Measurements from ENCODE around the gene TSG101. TPM values are rescaled to one million over a fixed set of nuclear protein-coding genes. Genes with fewer than 3 reads are reported as not detected.

Gene TSG101
- total and polyA plus RNA-seq, 2 donors (not counting 1 experiment from before 2014, with no cell fraction given) = 78.4 to 146 TPM

DNA sequence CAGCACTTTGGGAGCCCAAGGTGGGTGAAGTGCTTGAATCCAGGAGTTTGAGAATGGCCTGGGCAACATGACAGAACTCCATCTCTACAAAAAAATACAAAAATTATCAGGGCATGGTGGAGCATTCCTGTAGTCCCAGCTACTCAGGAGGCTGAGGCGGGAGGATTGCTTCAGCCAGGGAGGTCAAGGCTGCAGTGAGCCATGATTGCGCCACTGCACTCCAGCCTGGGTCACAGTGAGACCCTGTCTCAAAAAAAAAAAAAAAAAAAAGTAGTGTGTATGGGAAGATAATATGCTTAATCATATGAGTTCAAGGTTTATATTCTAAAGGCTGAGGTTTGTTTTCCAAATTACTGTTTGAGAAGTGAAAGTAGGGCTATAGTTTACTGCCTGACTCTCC, 60.3 kb downstream of the TSG101 start:
- no peak for TF ChIP-seq EZH2 (IDR thresholded peaks at IDR 0.05; ENCODE audit: low read length, missing control alignments)
- TF ChIP-seq, protein P1, sequence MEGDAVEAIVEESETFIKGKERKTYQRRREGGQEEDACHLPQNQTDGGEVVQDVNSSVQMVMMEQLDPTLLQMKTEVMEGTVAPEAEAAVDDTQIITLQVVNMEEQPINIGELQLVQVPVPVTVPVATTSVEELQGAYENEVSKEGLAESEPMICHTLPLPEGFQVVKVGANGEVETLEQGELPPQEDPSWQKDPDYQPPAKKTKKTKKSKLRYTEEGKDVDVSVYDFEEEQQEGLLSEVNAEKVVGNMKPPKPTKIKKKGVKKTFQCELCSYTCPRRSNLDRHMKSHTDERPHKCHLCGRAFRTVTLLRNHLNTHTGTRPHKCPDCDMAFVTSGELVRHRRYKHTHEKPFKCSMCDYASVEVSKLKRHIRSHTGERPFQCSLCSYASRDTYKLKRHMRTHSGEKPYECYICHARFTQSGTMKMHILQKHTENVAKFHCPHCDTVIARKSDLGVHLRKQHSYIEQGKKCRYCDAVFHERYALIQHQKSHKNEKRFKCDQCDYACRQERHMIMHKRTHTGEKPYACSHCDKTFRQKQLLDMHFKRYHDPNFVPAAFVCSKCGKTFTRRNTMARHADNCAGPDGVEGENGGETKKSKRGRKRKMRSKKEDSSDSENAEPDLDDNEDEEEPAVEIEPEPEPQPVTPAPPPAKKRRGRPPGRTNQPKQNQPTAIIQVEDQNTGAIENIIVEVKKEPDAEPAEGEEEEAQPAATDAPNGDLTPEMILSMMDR (conservative IDR thresholded peaks at IDR 0.05 in 1 of 2, IDR thresholded peaks at IDR 0.05 in 1 of 2; ENCODE audit: low read depth in 1 of 2, low read length in 2 of 2) = no peak

GRCh38 chr11:18463439-18463838, 63.3 kb downstream of the TSG101 start:
- Histone ChIP-seq H3K4me1 (ENCODE audit: control insufficient read depth, extremely low read depth, insufficient read depth, low read length) (no peaks in the 10 kb centered on the region), H3K79me2 (ENCODE audit: control insufficient read depth, insufficient read depth, low read length) (no peaks in the 10 kb centered on the region), H4K20me1 (ENCODE audit: control insufficient read depth, extremely low read depth, insufficient read depth, low read length) (no peaks in the 10 kb centered on the region), H3K4me2 (ENCODE audit: extremely low read depth, insufficient read depth, low read length) (no peak overlapping the region), H2AFZ (ENCODE audit: low read length) (no peak overlapping the region), H3K36me3 (ENCODE audit: control insufficient read depth, insufficient read depth, low read length) (no peaks in the 10 kb centered on the region), H3K9ac (ENCODE audit: insufficient read depth, low read length) (no peak overlapping the region), H3K27me3 (ENCODE audit: control insufficient read depth, insufficient read depth, low read length) (no peaks in the 10 kb centered on the region), H3K4me3 (replicated peaks in 1 of 4; ENCODE audit: control extremely low read depth in 1 of 4, insufficient read depth in 1 of 4, low read depth in 3 of 4, low read length in 4 of 4) (no peak overlapping the region), H3K9me3 (ENCODE audit: control insufficient read depth, insufficient read depth, low read depth, low read length) (no peaks in the 10 kb centered on the region), H3K27ac (ENCODE audit: insufficient read depth, low read length) (no peak overlapping the region)
- DNase-seq (ENCODE audit: low read depth in 2 of 2) = no peak
- TF ChIP-seq, protein P1 (conservative IDR thresholded peaks at IDR 0.05 in 1 of 2, IDR thresholded peaks at IDR 0.05 in 1 of 2; ENCODE audit: low read depth in 1 of 2, low read length in 2 of 2) = no peak
- TF ChIP-seq EZH2 (IDR thresholded peaks at IDR 0.05; ENCODE audit: low read length, missing control alignments) = no peak

More for the DNA sequence above, 60.3 kb downstream of the TSG101 start:
- Histone ChIP-seq H3K9ac (ENCODE audit: insufficient read depth, low read length) (no peak overlapping the region), H3K9me3 (ENCODE audit: control insufficient read depth, insufficient read depth, low read depth, low read length) (no peaks in the 10 kb centered on the region), H3K27me3 (ENCODE audit: control insufficient read depth, insufficient read depth, low read length) (no peaks in the 10 kb centered on the region), H3K4me1 (ENCODE audit: control insufficient read depth, extremely low read depth, insufficient read depth, low read length) (no peaks in the 10 kb centered on the region), H3K79me2 (ENCODE audit: control insufficient read depth, insufficient read depth, low read length) (no peaks in the 10 kb centered on the region), H3K4me3 (replicated peaks in 1 of 4; ENCODE audit: control extremely low read depth in 1 of 4, insufficient read depth in 1 of 4, low read depth in 3 of 4, low read length in 4 of 4) (no peak overlapping the region), H3K27ac (ENCODE audit: insufficient read depth, low read length) (no peak overlapping the region), H3K36me3 (ENCODE audit: control insufficient read depth, insufficient read depth, low read length) (no peaks in the 10 kb centered on the region), H4K20me1 (ENCODE audit: control insufficient read depth, extremely low read depth, insufficient read depth, low read length) (no peaks in the 10 kb centered on the region), H2AFZ (ENCODE audit: low read length) (no peak overlapping the region), H3K4me2 (ENCODE audit: extremely low read depth, insufficient read depth, low read length) (no peak overlapping the region)
- DNase-seq (ENCODE audit: low read depth in 2 of 2) = no peak

DNA sequence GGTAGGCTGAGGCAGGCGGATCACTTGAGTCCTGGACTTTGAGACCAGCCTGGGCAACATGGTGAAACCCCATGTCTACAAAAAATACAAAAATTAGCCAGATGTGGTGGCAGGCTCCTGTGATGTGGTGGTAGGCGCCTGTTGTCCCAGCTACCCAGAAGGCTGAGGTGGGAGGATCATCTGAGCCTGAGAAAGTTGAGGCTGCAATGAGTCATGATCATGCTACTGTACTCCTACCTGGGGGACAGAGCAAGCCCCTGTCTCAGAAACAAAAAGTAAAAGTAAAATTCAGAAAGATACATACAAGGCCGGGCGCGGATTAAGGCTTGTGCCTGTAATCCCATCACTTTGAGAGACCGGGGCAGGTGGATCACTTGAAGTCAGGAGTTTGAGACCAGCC, 64.8 kb downstream of the TSG101 start:
- Histone ChIP-seq H3K27me3 (ENCODE audit: control insufficient read depth, insufficient read depth, low read length) (no peaks in the 10 kb centered on the region), H4K20me1 (ENCODE audit: control insufficient read depth, extremely low read depth, insufficient read depth, low read length) (no peaks in the 10 kb centered on the region), H3K4me2 (ENCODE audit: extremely low read depth, insufficient read depth, low read length) (no peak overlapping the region), H3K4me3 (replicated peaks in 1 of 4; ENCODE audit: control extremely low read depth in 1 of 4, insufficient read depth in 1 of 4, low read depth in 3 of 4, low read length in 4 of 4) (no peak overlapping the region), H3K79me2 (ENCODE audit: control insufficient read depth, insufficient read depth, low read length) (no peaks in the 10 kb centered on the region), H2AFZ (ENCODE audit: low read length) (no peak overlapping the region), H3K9me3 (ENCODE audit: control insufficient read depth, insufficient read depth, low read depth, low read length) (no peaks in the 10 kb centered on the region), H3K4me1 (ENCODE audit: control insufficient read depth, extremely low read depth, insufficient read depth, low read length) (no peaks in the 10 kb centered on the region), H3K36me3 (ENCODE audit: control insufficient read depth, insufficient read depth, low read length) (no peaks in the 10 kb centered on the region), H3K9ac (ENCODE audit: insufficient read depth, low read length) (no peak overlapping the region), H3K27ac (ENCODE audit: insufficient read depth, low read length) (no peak overlapping the region)
- TF ChIP-seq, protein P1 (conservative IDR thresholded peaks at IDR 0.05 in 1 of 2, IDR thresholded peaks at IDR 0.05 in 1 of 2; ENCODE audit: low read depth in 1 of 2, low read length in 2 of 2) = no peak
- no peak for TF ChIP-seq EZH2 (IDR thresholded peaks at IDR 0.05; ENCODE audit: low read length, missing control alignments)
- DNase-seq (ENCODE audit: low read depth in 2 of 2) = no peak
